ENCODE measurements around the gene ALPL.
A peak's percentile ranks its signal among the peaks of the same experiment; 100 is the strongest.

The ALPL gene

GRCh38 chr1:21576031-21576797 lies 67.0 kb downstream of the ALPL start:
- in situ Hi-C loops (cut with MboI; ENCODE audit: low sequenced_read_pairs): loop anchor here (10.0 kb wide), 1 partner anchor 201 kb away; no protein-coding TSS in a partner anchor
- Histone ChIP-seq H3K27me3 (ENCODE audit: low read depth) (no peaks in the 10 kb centered on the region), H3K36me3 (replicated peaks) (no peaks in the 10 kb centered on the region), H3K4me1 (peaks cover 14% of the 10 kb centered on the region), H3K9me3 (no peaks in the 10 kb centered on the region), H3K4me3 (no peak overlapping the region)
- DNase-seq (ENCODE audit: low spot score in 2 of 2): no peak

- Histone ChIP-seq H3K4me3 (no peak overlapping the region), H3K9me3 (no peaks in the 10 kb centered on the region), H3K4me1 (peaks cover 14% of the 10 kb centered on the region), H3K27me3 (ENCODE audit: low read depth) (no peaks in the 10 kb centered on the region), H3K36me3 (replicated peaks) (no peaks in the 10 kb centered on the region)
- in situ Hi-C loops (cut with MboI; ENCODE audit: low sequenced_read_pairs): loop anchor here (10.0 kb wide), 1 partner anchor 202 kb away; no protein-coding TSS in a partner anchor
- DNase-seq (ENCODE audit: low spot score in 2 of 2): no peak
Observed at GRCh38 chr1:21576798-21577187, 67.6 kb downstream of the ALPL start.

- in situ Hi-C loops (cut with MboI; ENCODE audit: low sequenced_read_pairs): loop anchor here (10.0 kb wide), 1 partner anchor 203 kb away; no protein-coding TSS in a partner anchor
- no peaks in the 10 kb centered on the region for H3K9me3 ChIP-seq
- no peak for DNase-seq (ENCODE audit: low spot score in 2 of 2)
- H3K27me3 ChIP-seq (ENCODE audit: low read depth): no peaks in the 10 kb centered on the region
- peaks cover 14% of the 10 kb centered on the region for H3K4me1 ChIP-seq
- H3K4me3 ChIP-seq: no peak overlapping the region
- H3K36me3 ChIP-seq (replicated peaks): no peaks in the 10 kb centered on the region
Observed at GRCh38 chr1:21577324-21577723, 68.1 kb downstream of the ALPL start.

- Histone ChIP-seq H3K36me3 (replicated peaks) (no peaks in the 10 kb centered on the region), H3K27me3 (ENCODE audit: low read depth) (no peaks in the 10 kb centered on the region), H3K4me3 (no peak overlapping the region), H3K9me3 (no peaks in the 10 kb centered on the region), H3K4me1 (peaks cover 14% of the 10 kb centered on the region)
- no peak for DNase-seq (ENCODE audit: low spot score in 2 of 2)
- in situ Hi-C loops (cut with MboI; ENCODE audit: low sequenced_read_pairs): loop anchor here (10.0 kb wide), 1 partner anchor 203 kb away; no protein-coding TSS in a partner anchor
Observed at GRCh38 chr1:21577933-21578332, 68.7 kb downstream of the ALPL start.

- DNase-seq (ENCODE audit: low spot score in 2 of 2): no peak
- Histone ChIP-seq H3K27me3 (ENCODE audit: low read depth) (no peaks in the 10 kb centered on the region; the same call in 1 of the 2 replicates), H3K9me3 (no peaks in the 10 kb centered on the region), H3K4me1 (peaks cover 4% of the 10 kb centered on the region), H3K4me3 (no peak overlapping the region), H3K36me3 (replicated peaks) (no peaks in the 10 kb centered on the region)
- in situ Hi-C loops (cut with MboI; ENCODE audit: low sequenced_read_pairs): loop anchor here (10.0 kb wide), 1 partner anchor 205 kb away; no protein-coding TSS in a partner anchor
Observed at GRCh38 chr1:21579791-21580190, 70.6 kb downstream of the ALPL start.

- Histone ChIP-seq H3K27me3 (ENCODE audit: low read depth) (no peaks in the 10 kb centered on the region; the same call in 1 of the 2 replicates), H3K4me1 (no peaks in the 10 kb centered on the region), H3K9me3 (no peaks in the 10 kb centered on the region), H3K4me3 (no peak overlapping the region), H3K36me3 (replicated peaks) (no peaks in the 10 kb centered on the region)
- in situ Hi-C loops (cut with MboI; ENCODE audit: low sequenced_read_pairs): no loop called here
- no peak for DNase-seq (ENCODE audit: low spot score in 2 of 2)
Observed at GRCh38 chr1:21584096-21584495, 74.9 kb downstream of the ALPL start.

- no peak for DNase-seq (ENCODE audit: low spot score in 2 of 2)
- Histone ChIP-seq H3K27me3 (ENCODE audit: low read depth) (no peaks in the 10 kb centered on the region; the same call in 1 of the 2 replicates), H3K4me1 (no peaks in the 10 kb centered on the region), H3K9me3 (no peaks in the 10 kb centered on the region), H3K36me3 (replicated peaks) (no peaks in the 10 kb centered on the region), H3K4me3 (no peak overlapping the region)
- in situ Hi-C loops (cut with MboI; ENCODE audit: low sequenced_read_pairs): no loop called here
Observed at GRCh38 chr1:21585037-21585436, 75.8 kb downstream of the ALPL start.

GRCh38 chr1:21586222-21586621 lies 77.0 kb downstream of the ALPL start:
- H3K36me3 ChIP-seq (replicated peaks): no peaks in the 10 kb centered on the region
- in situ Hi-C loops (cut with MboI; ENCODE audit: low sequenced_read_pairs): no loop called here
- no peaks in the 10 kb centered on the region for H3K4me1 ChIP-seq
- H3K27me3 ChIP-seq (ENCODE audit: low read depth): no peaks in the 10 kb centered on the region; the same call in 1 of the 2 replicates
- H3K9me3 ChIP-seq: no peaks in the 10 kb centered on the region
- H3K4me3 ChIP-seq: no peak overlapping the region
- peak in 1 of 2 experiments; percentile 29 for DNase-seq (ENCODE audit: low spot score in 2 of 2)

GRCh38 chr1:21586846-21587601 lies 77.8 kb downstream of the ALPL start:
- in situ Hi-C loops (cut with MboI; ENCODE audit: low sequenced_read_pairs): no loop called here
- no peaks in the 10 kb centered on the region; the same call in 1 of the 2 replicates for H3K27me3 ChIP-seq (ENCODE audit: low read depth)
- peak in 1 of 2 experiments; percentile 30 for DNase-seq (ENCODE audit: low spot score in 2 of 2)
- no peaks in the 10 kb centered on the region for H3K9me3 ChIP-seq
- no peaks in the 10 kb centered on the region for H3K4me1 ChIP-seq
- H3K36me3 ChIP-seq (replicated peaks): no peaks in the 10 kb centered on the region
- H3K4me3 ChIP-seq: no peak overlapping the region

- in situ Hi-C loops (cut with MboI; ENCODE audit: low sequenced_read_pairs): no loop called here
- no peak overlapping the region for H3K4me3 ChIP-seq
- H3K4me1 ChIP-seq: no peaks in the 10 kb centered on the region
- no peaks in the 10 kb centered on the region; the same call in 1 of the 2 replicates for H3K27me3 ChIP-seq (ENCODE audit: low read depth)
- DNase-seq (ENCODE audit: low spot score in 2 of 2): no peak
- H3K9me3 ChIP-seq: no peaks in the 10 kb centered on the region
- no peaks in the 10 kb centered on the region for H3K36me3 ChIP-seq (replicated peaks)
Observed at GRCh38 chr1:21587602-21587953, 78.4 kb downstream of the ALPL start.

GRCh38 chr1:21589618-21590017 lies 80.4 kb downstream of the ALPL start:
- Histone ChIP-seq H3K4me1 (no peaks in the 10 kb centered on the region), H3K4me3 (no peak overlapping the region), H3K27me3 (ENCODE audit: low read depth) (no peaks in the 10 kb centered on the region), H3K36me3 (replicated peaks) (no peaks in the 10 kb centered on the region), H3K9me3 (no peaks in the 10 kb centered on the region)
- DNase-seq (ENCODE audit: low spot score in 2 of 2): no peak
- in situ Hi-C loops (cut with MboI; ENCODE audit: low sequenced_read_pairs): no loop called here

GRCh38 chr1:21590126-21590880 lies 81.1 kb downstream of the ALPL start:
- no peaks in the 10 kb centered on the region for H3K27me3 ChIP-seq (ENCODE audit: low read depth)
- no peak overlapping the region for H3K4me3 ChIP-seq
- H3K9me3 ChIP-seq: no peaks in the 10 kb centered on the region
- no peak for DNase-seq (ENCODE audit: low spot score in 2 of 2)
- no peaks in the 10 kb centered on the region for H3K4me1 ChIP-seq
- in situ Hi-C loops (cut with MboI; ENCODE audit: low sequenced_read_pairs): no loop called here
- H3K36me3 ChIP-seq (replicated peaks): no peaks in the 10 kb centered on the region

GRCh38 chr1:21590934-21591333 lies 81.7 kb downstream of the ALPL start:
- Histone ChIP-seq H3K4me1 (no peaks in the 10 kb centered on the region), H3K4me3 (no peak overlapping the region), H3K27me3 (ENCODE audit: low read depth) (no peaks in the 10 kb centered on the region), H3K36me3 (replicated peaks) (no peaks in the 10 kb centered on the region), H3K9me3 (no peaks in the 10 kb centered on the region)
- DNase-seq (ENCODE audit: low spot score in 2 of 2): no peak
- in situ Hi-C loops (cut with MboI; ENCODE audit: low sequenced_read_pairs): no loop called here

All from HAP-1 (cell line).